H9 (cell line): Measurements from ENCODE around the gene TDP2. TPM values are rescaled to one million over a fixed set of nuclear protein-coding genes. Genes with fewer than 3 reads are reported as not detected.

Experiments used
- DNase-seq: peaks from one replicate; pipeline ENCODE4 v3.0.0-alpha.2; 2017
- H2AFZ ChIP-seq: one replicate; pipeline ENCODE4 v1.6.1; 2013; ENCODE audit warnings: mild to moderate bottlenecking, low read length, control low read depth, moderate library complexity
- H2AK5ac ChIP-seq: 2 replicates; pipeline ENCODE4 v1.6.1; 2013; ENCODE audit warnings: low read length, control low read depth, mixed read lengths; ENCODE audit not compliant: insufficient read length
- H2BK120ac ChIP-seq: one replicate; pipeline ENCODE4 v1.6.1; 2013; ENCODE audit warnings: low read depth, mild to moderate bottlenecking, low read length, control low read depth, inconsistent platforms; ENCODE audit not compliant: poor library complexity, severe bottlenecking
- H2BK12ac ChIP-seq: 2 replicates; pipeline ENCODE4 v1.6.1; 2013; ENCODE audit warnings: low read length, control low read depth, mixed read lengths, low read depth; ENCODE audit not compliant: insufficient read length
- H2BK15ac ChIP-seq: 2 replicates; pipeline ENCODE4 v1.6.1; 2013; ENCODE audit warnings: low read depth, low read length, control low read depth
- H2BK20ac ChIP-seq: one replicate; pipeline ENCODE4 v1.6.1; 2013; ENCODE audit warnings: low read depth, mild to moderate bottlenecking, low read length, control low read depth, inconsistent platforms; ENCODE audit not compliant: poor library complexity, severe bottlenecking
- H2BK5ac ChIP-seq: 2 replicates; pipeline ENCODE4 v1.6.1; 2013; ENCODE audit warnings: low read length, control low read depth, mixed read lengths; ENCODE audit not compliant: insufficient read length
- H3K14ac ChIP-seq: 2 replicates; pipeline ENCODE4 v1.6.1; 2013; ENCODE audit warnings: low read length, control low read depth; ENCODE audit not compliant: insufficient read depth
- H3K18ac ChIP-seq: 2 replicates; pipeline ENCODE4 v1.6.1; 2013; ENCODE audit warnings: low read depth, mild to moderate bottlenecking, mixed read lengths, low read length, control low read depth; ENCODE audit not compliant: insufficient read length
- H3K23ac ChIP-seq: 2 replicates; pipeline ENCODE4 v1.6.1; 2013; ENCODE audit warnings: low read length, control low read depth, mixed read lengths, low read depth; ENCODE audit not compliant: insufficient read length
- H3K23me2 ChIP-seq: 2 replicates; pipeline ENCODE4 v1.6.1; 2013; ENCODE audit warnings: low read depth, mild to moderate bottlenecking, mixed read lengths, low read length, control low read depth; ENCODE audit not compliant: insufficient read length, poor library complexity, severe bottlenecking
- H3K27ac ChIP-seq: 2 replicates; pipeline ENCODE4 v1.5.1; 2013; ENCODE audit warnings: low read length, control low read depth, mixed read lengths, low read depth; ENCODE audit not compliant: insufficient read length
- H3K27me3 ChIP-seq: 2 replicates; pipeline ENCODE4 v1.6.1; 2013; ENCODE audit warnings: low read length, control low read depth, inconsistent platforms; ENCODE audit not compliant: insufficient read depth
- H3K4ac ChIP-seq: 2 replicates; pipeline ENCODE4 v1.6.1; 2013; ENCODE audit warnings: low read depth, mild to moderate bottlenecking, control low read depth, inconsistent platforms, low read length, moderate library complexity
- H3K4me1 ChIP-seq: 2 replicates; pipeline ENCODE4 v1.6.1; 2013; ENCODE audit warnings: low read length, control low read depth, inconsistent platforms; ENCODE audit not compliant: insufficient read depth
- H3K4me2 ChIP-seq: 2 replicates; pipeline ENCODE4 v1.6.1; 2013; ENCODE audit warnings: low read length, control low read depth, mixed read lengths; ENCODE audit not compliant: insufficient read length, insufficient read depth
- H3K56ac ChIP-seq: 2 replicates; pipeline ENCODE4 v1.6.1; 2013; ENCODE audit warnings: low read depth, mild to moderate bottlenecking, mixed read lengths, low read length, control low read depth; ENCODE audit not compliant: insufficient read length
- H3K79me1 ChIP-seq: 2 replicates; pipeline ENCODE4 v1.6.1; 2013; ENCODE audit warnings: low read depth, mild to moderate bottlenecking, moderate library complexity, low read length, control low read depth, inconsistent platforms; ENCODE audit not compliant: insufficient read depth, poor library complexity, severe bottlenecking
- H3K79me2 ChIP-seq: 2 replicates; pipeline ENCODE4 v1.6.1; 2013; ENCODE audit warnings: low read length, control low read depth, inconsistent platforms; ENCODE audit not compliant: insufficient read depth
- H3K9ac ChIP-seq: 2 replicates; pipeline ENCODE4 v1.6.1; 2013; ENCODE audit warnings: low read length, control low read depth, mixed read lengths; ENCODE audit not compliant: insufficient read length; ENCODE audit errors: extremely low read depth
- H3K9me3 ChIP-seq: one replicate; pipeline ENCODE4 v1.6.1; 2013; ENCODE audit warnings: low read depth, low read length, inconsistent platforms; ENCODE audit not compliant: control insufficient read depth
- H3T11ph ChIP-seq: one replicate; pipeline ENCODE4 v1.6.1; 2013; ENCODE audit warnings: mild to moderate bottlenecking, low read length, control low read depth, inconsistent platforms
- H4K20me1 ChIP-seq: one replicate; pipeline ENCODE4 v1.6.1; 2013; ENCODE audit not compliant: control insufficient read depth, insufficient read length, insufficient read depth
- H4K5ac ChIP-seq: 2 replicates; pipeline ENCODE4 v1.6.1; 2013; ENCODE audit warnings: low read depth, mild to moderate bottlenecking, mixed read lengths, low read length, control low read depth; ENCODE audit not compliant: insufficient read length
- H4K8ac ChIP-seq: replicated peaks from 2 replicates; pipeline ENCODE4 v1.6.1; 2013; ENCODE audit warnings: low read length, control low read depth, mixed read lengths, low read depth; ENCODE audit not compliant: insufficient read length
- H4K91ac ChIP-seq: 2 replicates; pipeline ENCODE4 v1.6.1; 2013; ENCODE audit warnings: low read depth, mild to moderate bottlenecking, moderate library complexity, mixed read lengths, low read length, control low read depth; ENCODE audit not compliant: insufficient read length
- H3K27ac Mint-ChIP-seq, 3 experiments: 2 replicates in 2 of 3; 3 replicates in 1 of 3; pipeline ENCODE4 v1.8.0; 2020 to 2021; ENCODE audit warnings: mixed read lengths in 3 of 3, mild to moderate bottlenecking in 1 of 3, moderate library complexity in 1 of 3
- H3K27me3 Mint-ChIP-seq: 2 replicates; pipeline ENCODE4 v1.8.0; 2021; ENCODE audit warnings: low read depth, mild to moderate bottlenecking, moderate library complexity, mixed read lengths
- H3K36me3 Mint-ChIP-seq, 3 experiments: 2 replicates in 2 of 3; 3 replicates in 1 of 3; pipeline ENCODE4 v1.8.0; 2020 to 2021; ENCODE audit warnings: low read depth in 3 of 3, mixed read lengths in 3 of 3; ENCODE audit not compliant: insufficient read depth in 1 of 3
- H3K4me1 Mint-ChIP-seq, 2 experiments: 2 replicates each; pipeline ENCODE4 v1.8.0; 2020; ENCODE audit warnings: mixed read lengths in 2 of 2
- H3K4me3 Mint-ChIP-seq, 2 experiments: 2 replicates in 1 of 2; 3 replicates in 1 of 2; pipeline ENCODE4 v1.8.0; 2020 to 2021; ENCODE audit warnings: mild to moderate bottlenecking in 2 of 2, mixed read lengths in 2 of 2, moderate library complexity in 1 of 2
- H3K9me3 Mint-ChIP-seq, 2 experiments: 2 replicates in 1 of 2; 3 replicates in 1 of 2; pipeline ENCODE4 v1.8.0; 2020; ENCODE audit warnings: mild to moderate bottlenecking in 2 of 2, mixed read lengths in 2 of 2, moderate library complexity in 1 of 2
- CTCF ChIP-seq: fragments of 200-600 bp; sonication (generic); conservative IDR thresholded peaks from 3 replicates; pipeline ENCODE4 v1.8.0; 2021; ENCODE audit warnings: antibody characterized with exemption, mild to moderate bottlenecking
- WGBS: extraction: QIAGEN DNeasy Blood & Tissue Kit; methylation state at CpG from one replicate; pipeline ENCODE4 v1.1.7; 2013; ENCODE audit warnings: missing lambda C conversion rate, low lambda C conversion rate, mixed read lengths; ENCODE audit not compliant: insufficient read length; ENCODE audit errors: extremely low coverage; 5-methylcytosine and 5-hydroxymethylcytosine counted together
- total RNA-seq: library from RNA; stranded (reverse); gene quantifications from 2 replicates; pipeline ENCODE4 v1.2.1, GENCODE V29; 2021

The TDP2 gene
- total RNA-seq, 1 experiment from 2014 or later: 55.6 TPM

DNA sequence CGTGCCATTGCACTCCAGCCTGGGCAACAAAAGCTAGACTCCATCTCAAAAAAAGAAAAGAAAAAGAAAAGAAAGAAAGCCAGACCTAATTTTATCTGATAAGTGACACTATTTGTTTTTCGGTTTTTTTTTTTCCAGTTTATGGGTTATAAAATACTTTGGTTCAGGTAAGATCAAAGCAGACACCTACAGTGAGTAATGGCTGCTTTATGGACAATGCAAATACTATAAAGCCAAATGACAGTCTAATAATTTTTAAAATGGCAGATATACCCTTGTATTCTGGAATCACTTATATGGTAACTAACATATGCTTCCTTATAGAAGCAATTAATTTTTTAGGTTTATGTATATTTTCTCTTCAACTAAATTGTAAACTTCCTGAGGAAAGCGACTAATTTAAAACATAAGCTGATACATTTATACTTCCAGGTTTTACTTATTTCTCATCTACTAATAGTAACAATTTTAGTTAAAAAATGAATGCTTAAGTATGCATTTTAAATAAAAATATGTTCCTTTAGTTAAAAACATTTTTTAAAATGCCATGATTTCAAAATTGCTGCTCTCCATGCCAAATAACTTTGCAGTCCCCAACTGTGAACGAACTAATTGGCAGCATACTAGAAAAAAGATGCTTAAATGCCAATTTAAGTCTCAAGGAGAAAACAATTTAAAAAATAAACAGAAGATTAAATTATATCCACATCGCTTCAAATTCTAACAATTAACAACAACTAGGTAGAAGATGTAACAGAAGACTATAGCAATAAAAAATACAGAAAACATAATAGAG is 59.2 kb downstream of the TDP2 start:
- WGBS: no CpG with 5 or more reads among the region's 5 CpGs
- Histone ChIP-seq H2BK5ac (no peak overlapping the region), H3K79me2 (no peaks in the 10 kb centered on the region), H3K27ac (no peak overlapping the region), H2AFZ (no peak overlapping the region), H3K23ac (no peak overlapping the region), H3T11ph (no peak overlapping the region), H3K4me2 (no peak overlapping the region), H4K8ac (no peak overlapping the region), H2BK20ac (no peak overlapping the region), H3K27me3 (no peaks in the 10 kb centered on the region), H3K9me3 (no peaks in the 10 kb centered on the region), H3K4me1 (no peaks in the 10 kb centered on the region), H3K9ac (no peak overlapping the region), H2BK120ac (no peak overlapping the region), H3K14ac (no peak overlapping the region), H2BK15ac (no peak overlapping the region), H4K20me1 (no peaks in the 10 kb centered on the region), H3K56ac (no peak overlapping the region), H3K4ac (no peak overlapping the region), H4K5ac (no peak overlapping the region), H3K18ac (no peak overlapping the region), H2AK5ac (no peak overlapping the region), H3K23me2 (no peaks in the 10 kb centered on the region), H3K79me1 (no peaks in the 10 kb centered on the region), H4K91ac (no peak overlapping the region), H2BK12ac (no peak overlapping the region)
- no peaks in the 10 kb centered on the region for H3K27me3 Mint-ChIP-seq
- no peak for TF ChIP-seq CTCF
- H3K4me1 Mint-ChIP-seq: no peaks in the 10 kb centered on the region
- H3K9me3 Mint-ChIP-seq: 0 out of 5 replicates have a peak, but pooled peaks cover 0 to 2% of the 10 kb centered on the region in 2 experiments
- DNase-seq: no peak
- no peak overlapping the region for H3K4me3 Mint-ChIP-seq
- H3K36me3 Mint-ChIP-seq: peaks cover 0 to 6% (median 0%) of the 10 kb centered on the region in 3 experiments; a peak in 2 of 7 replicates
- H3K27ac Mint-ChIP-seq: no peak overlapping the region
